Activated CD4-positive, alpha-beta T cell treated with anti-CD3 and anti-CD28 coated beads for 48 hours (primary cell): Measurements from ENCODE around the gene LMX1B.
A peak's percentile ranks its signal among the peaks of the same experiment; 100 is the strongest.
"Not testable (repeated sequence)": the region's sequence is repeated elsewhere in the genome, so short reads cannot be mapped to it uniquely, and the experiment has no call there.

ENCODE experiments used
- DNase-seq: peaks from one replicate; pipeline ENCODE4 v3.0.0-alpha.2; 2020

The LMX1B gene

DNA sequence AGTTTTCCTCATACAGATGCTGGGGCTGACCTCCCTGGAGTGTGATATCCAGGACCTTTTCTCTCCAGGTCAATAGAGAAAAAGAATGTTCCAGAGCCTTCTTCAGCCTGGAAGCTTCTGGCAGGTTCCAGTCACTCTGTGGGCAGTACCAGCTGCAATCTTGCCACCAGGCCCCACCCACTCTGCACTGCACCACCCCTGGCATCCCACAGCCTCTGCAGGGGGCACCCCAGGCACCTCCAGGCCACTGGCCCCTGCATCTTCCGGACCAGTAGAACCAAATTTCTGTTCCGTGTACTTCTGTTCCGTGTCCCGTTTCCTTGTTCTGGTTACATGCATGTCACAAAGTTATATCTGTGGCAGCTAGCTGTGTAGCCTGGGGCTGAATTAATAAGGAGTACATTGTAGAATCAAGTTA, 107.8 kb downstream of the LMX1B start:
- peak; percentile 29 for DNase-seq

DNA sequence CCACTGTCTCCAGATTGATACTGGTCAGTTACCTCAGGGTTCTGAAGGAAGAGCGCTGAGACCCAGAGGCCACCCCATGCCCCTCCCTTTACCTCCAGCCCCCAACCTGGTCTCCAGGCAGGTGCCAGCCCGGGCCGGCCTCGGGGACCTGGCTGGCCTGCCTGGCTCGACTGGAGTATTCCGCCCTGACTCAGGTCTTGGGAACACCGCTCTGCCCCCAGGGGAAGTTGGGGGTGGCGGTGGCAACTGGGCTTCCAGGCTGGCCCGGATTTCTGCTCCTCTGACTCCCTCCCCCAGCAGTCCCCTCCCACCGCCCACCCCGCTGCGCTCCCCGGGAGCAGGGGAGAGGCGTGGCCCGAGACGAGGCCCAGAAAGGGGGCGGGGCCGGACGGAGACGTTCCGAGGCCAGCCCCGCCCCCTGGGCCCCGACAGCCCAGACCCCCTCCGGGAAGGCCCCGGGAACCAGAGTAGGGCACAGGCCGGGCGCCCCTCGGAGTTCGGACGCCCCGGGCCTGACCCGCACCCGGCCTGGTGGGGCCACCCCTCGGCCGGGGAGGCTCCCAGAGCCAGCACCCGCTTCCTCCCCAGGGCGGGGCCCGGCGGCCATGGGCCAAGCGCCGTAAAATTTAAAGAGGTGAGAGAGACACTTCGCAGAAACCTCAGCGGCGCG, 108.7 kb downstream of the LMX1B start:
- DNase-seq, result peak; percentile 92

DNA sequence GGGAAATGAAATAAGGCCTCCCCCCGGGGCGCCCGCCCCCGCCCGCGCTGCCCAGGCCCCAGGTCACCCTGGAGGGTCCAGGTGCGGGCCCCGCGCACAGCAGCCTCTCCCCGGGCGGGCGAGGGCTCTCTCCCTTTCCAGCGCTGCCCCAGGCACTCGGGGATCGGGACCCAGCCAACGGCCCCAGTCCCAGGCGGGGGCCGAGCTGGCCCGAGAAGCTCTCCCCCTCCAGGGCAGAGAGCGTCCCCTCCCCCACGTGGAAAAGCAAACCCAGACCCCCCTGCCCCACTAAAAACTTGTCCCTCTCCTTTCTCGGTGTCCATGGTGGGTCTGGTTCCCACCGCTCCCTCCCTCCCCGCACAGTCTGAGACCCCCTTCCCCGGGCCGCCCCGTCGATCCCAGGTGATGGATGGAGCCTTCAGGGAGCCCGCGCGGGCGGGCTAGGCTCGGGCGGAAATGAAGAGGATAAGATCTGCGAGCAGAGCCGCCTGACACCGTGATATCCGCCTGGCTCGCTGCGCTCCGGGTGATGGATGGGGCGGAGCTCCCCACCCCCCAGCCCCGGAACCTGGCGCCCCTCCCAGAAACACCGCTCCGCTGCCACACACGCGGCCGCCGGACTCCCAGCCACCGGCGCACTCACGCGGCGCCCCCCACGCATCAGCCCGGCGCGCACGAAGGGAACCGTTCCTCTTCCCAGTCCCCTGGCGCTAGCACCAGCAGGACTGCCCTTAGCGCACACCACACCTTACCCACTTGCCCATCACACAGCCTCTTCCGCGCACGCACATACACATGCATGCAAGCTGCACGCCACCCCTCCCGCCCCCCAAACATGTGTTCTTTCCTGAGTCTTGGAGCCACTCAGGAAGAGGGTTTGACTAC, 109.4 kb downstream of the LMX1B start:
- peak; percentile 83 for DNase-seq

DNA sequence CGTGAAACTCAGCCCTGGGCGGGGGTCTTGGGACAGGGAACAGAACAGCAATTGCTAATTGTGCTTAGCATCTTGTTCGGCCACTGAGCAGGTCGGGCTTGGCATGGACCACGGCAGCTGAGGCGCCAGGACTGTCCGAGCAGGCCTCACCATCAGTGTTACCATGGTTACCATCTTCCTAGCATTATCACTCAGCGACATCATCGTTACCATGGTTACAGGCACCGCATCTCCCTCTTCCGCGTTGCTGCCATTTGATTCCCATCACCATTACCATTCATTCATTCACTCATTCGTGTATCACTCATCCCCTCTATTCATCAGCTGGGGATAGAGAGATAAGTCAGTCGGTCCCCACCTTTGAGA, 110.1 kb downstream of the LMX1B start:
- DNase-seq, result no peak

DNA sequence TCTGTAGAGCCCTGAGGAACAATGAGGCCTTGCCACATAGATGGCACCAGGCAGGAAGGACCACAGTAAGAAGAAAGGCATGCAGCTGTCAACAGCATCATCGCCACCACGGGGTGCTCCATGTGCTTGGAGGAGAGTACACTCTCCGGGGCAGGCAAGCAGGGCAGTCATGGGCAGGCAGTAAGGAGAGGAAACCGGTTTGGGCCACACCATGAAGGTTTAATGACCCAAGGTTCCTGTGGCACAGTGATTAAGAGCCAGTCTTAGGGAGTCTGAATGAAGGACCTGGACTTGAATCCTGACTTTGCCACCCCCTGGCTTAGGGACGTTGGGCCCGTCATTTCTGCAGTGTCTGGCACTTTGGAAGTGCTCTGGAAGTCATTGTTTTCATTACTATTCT, 110.5 kb downstream of the LMX1B start:
- no peak for DNase-seq

DNA sequence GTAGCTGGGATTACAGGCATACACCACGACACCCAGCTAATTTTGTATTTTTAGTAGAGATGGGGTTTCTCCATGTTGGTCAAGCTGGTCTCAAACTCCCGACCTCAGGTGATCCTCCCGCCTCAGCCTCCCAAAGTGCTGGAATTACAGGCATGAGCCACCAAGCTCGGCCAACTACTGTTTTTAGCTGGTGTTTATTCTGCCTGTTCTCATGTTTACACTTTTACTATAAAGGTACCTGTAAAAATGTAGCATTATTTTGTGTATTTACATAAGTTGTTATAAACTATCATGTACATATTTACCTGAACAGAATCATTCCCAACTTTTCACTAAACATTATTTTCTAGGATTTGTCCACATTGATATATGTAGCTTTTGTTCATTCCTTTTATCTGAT, 111.8 kb downstream of the LMX1B start:
- not testable (repeated sequence) for DNase-seq

DNA sequence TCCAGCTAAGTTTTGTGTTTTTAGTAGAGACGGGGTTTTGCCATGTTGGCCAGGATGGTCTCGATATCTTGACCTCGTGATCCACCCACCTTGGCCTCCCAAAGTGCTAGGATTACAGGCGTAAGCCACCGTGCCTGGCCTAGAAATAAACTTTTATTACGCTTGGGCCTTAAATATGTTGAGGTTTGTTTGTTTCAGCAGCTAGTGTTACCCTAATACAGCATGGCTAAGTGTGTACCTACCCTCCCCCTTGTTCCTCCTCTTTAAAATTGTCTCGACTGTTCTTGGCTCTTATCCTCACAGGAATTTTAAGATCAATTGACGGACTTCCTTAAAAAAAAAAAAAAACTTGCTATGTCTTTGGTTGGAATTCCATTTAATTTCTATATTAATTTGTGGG, 114.5 kb downstream of the LMX1B start:
- not testable (repeated sequence) for DNase-seq

DNA sequence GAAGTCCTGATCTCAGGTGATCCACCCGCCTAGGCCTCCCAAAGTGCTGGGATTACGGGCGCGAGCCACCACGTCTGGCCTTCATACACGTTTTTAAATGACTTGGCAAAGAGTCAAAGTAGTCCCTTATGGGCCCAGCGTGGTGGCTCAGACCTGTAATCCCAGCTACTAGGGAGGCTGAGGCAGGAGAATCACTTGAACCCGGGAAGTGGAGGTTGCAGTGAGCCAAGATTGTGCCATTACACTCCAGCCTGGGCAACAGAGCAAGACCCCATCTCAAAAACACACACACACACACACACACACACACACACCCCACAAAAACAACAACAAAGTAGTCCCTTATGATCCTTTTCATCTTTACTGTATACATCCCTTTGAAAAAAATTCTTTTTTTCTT, 116.9 kb downstream of the LMX1B start:
- DNase-seq, result not testable (repeated sequence)

DNA sequence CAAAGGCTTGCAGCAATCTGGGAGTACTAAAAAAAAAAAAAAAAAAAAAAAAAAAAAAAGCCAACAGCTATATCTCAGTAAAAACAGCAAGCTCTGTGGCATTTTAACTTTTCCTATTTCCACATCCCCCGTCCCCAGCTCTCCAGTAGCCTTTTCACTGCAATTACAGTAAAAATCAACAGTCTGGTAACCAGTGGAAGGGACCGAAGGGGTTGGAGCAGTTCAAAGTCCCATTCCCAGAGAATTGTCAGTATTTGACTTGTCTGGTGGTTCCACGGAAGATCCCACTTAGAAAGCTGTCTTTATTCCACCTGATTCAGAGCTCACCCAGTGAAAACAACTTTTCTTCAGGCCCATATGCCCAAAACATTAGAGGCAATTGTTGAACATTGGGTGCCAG, 119.3 kb downstream of the LMX1B start:
- no peak for DNase-seq

DNA sequence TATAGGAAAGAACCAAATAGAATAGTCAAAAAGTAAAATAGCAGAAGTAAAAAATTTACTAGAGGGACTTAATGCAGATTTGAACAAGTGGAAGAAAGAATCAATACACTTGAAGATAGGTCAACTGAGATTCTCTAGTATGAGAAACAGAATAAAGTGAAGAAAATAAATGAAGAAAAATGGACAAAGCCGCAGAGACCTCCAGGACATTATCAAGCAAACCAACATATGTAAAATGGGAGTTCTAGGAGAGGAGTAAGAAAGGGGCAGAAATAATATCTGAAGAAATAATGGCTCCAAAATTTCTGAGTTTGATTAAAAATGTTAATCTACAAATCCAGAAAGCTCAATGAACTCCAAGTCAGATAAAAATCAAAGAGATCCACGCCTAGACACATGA, 121.1 kb downstream of the LMX1B start:
- DNase-seq, result no peak

DNA sequence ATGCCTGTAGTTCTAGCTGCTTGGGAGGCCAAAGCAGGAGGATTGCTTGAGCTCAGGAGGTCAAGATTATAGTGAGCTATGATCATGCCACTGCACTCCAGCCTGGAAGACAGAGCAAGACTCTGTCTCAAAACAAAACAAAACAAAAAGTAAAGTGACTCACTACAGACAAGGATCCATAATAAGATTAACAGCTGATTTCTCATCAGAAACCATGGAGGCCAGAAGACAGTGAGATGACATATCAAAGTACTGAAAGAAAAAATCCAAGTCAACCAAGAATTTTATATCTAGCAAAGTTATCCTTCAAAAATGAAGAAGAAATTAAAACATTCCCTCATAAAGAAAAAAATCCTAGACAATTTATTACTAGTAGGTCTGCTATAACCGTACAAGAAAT, 121.8 kb downstream of the LMX1B start:
- no peak for DNase-seq

DNA sequence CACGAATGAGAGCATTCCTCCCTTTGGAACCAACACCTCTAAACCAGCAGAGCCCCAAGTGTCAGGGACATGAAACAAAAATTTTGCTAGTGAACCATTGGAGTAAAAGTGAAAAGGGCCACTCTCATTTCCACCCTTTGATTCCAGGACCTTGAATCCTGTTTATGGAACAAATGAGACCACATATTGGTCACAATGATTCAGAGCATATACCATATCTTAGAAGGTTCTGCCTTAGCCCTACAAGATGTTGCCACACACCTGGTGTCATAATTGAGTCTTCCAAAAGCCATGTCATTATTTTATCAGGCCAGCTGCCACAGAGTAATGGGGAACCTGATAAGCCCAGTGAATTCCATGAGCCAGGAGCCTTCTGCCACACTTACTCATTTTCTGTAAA, 124.8 kb downstream of the LMX1B start:
- no peak for DNase-seq

DNA sequence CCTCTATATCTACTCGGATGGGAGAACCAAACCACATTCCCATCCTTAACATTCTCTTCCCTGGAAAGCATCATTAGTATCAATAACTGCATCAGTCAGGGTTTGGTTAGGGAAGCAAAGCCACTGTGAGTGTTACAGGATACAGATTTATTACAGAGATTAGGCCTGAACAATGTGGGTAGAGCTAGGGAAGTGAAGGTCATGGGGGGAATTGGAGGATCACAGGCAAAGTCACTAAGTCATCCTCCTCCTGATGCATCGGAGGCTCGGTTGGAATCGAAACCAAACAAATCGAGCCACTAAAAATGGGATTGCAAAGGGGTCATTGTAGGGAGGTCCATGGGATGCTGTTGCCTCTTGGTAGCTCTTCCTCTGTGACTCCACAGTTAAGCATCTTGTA, 129.3 kb downstream of the LMX1B start:
- DNase-seq, result no peak

DNA sequence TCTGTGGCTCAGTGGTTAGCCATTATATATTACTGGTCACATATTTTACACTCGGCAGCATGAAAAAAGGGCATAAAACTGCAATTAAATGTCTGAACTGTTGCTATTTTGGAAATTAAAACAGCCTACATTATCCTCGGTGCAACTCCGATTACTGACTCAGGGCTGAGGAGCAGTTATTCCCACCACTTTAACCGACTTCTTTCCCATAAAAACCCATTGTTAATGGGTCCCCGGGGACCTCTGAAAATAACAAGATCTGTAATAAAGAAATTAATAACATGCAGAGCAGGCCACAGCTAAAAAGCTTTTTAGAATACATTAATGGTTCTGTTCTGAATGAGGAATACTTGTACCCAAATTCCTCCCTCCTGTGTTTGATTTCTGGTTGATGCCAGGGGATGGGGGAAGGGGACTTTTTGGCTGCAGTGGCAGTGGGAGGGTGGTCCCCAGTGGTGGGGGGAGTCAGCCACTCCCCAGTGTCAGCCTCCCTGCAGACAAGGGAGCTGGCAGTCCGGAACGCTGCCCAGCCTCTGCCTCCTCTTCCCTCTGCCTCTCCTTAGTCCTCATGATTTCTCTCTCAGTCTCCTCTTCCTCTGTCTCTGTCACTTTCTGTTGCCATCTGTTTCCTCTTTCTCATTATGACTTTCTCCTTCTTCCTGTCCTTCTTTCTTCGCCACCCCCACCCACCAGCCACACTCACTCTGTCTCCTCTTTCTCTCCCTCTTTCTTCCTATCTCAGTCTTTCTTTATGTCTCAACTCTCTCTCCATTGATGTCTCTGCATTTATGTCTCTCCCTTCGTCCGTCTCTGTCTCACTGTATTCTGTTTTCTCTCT, 132.1 kb downstream of the LMX1B start:
- DNase-seq, result peak; percentile 21
